ENCODE data around the gene LDLRAD4. TPM values are rescaled to one million over a fixed set of nuclear protein-coding genes. Genes with fewer than 3 reads are reported as not detected.

Gene LDLRAD4
- total RNA-seq, 4 donors from 2014 or later, result 14.0 to 36.9 (median 29.3) TPM

GRCh38 chr18:13381331-13381730, 162.8 kb downstream of the LDLRAD4 start:
- no peaks in the 10 kb centered on the region for H3K36me3 ChIP-seq
- 89 to 93% methylated on average over 9 of the region's 9 CpGs for WGBS, 2 donors
- no peak for DNase-seq (ENCODE audit: low spot score in 2 of 2)
- no peak for TF ChIP-seq EP300 (IDR thresholded peaks at IDR 0.05)
- TF ChIP-seq, protein P1, sequence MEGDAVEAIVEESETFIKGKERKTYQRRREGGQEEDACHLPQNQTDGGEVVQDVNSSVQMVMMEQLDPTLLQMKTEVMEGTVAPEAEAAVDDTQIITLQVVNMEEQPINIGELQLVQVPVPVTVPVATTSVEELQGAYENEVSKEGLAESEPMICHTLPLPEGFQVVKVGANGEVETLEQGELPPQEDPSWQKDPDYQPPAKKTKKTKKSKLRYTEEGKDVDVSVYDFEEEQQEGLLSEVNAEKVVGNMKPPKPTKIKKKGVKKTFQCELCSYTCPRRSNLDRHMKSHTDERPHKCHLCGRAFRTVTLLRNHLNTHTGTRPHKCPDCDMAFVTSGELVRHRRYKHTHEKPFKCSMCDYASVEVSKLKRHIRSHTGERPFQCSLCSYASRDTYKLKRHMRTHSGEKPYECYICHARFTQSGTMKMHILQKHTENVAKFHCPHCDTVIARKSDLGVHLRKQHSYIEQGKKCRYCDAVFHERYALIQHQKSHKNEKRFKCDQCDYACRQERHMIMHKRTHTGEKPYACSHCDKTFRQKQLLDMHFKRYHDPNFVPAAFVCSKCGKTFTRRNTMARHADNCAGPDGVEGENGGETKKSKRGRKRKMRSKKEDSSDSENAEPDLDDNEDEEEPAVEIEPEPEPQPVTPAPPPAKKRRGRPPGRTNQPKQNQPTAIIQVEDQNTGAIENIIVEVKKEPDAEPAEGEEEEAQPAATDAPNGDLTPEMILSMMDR (IDR thresholded peaks at IDR 0.05), result no peak
- TF ChIP-seq POLR2A (IDR thresholded peaks at IDR 0.05), result no peak
- peak overlapping the region in 1 of 4 donors; percentile 34 for H3K4me3 ChIP-seq
- no peaks in the 10 kb centered on the region for H3K9me3 ChIP-seq
- no peaks in the 10 kb centered on the region for H3K27me3 ChIP-seq
- peaks cover 0 to 43% (median 12%) of the 10 kb centered on the region in 4 donors for H3K4me1 ChIP-seq
- H3K27ac ChIP-seq, result peak overlapping the region in 3 of 4 donors; percentile 70 to 83 (median 73)

GRCh38 chr18:13381944-13382365, 163.4 kb downstream of the LDLRAD4 start:
- DNase-seq (ENCODE audit: low spot score in 2 of 2), result peak; percentile 27 to 55
- 14 to 15% methylated on average over 14 of the region's 14 CpGs for WGBS, 2 donors
- Histone ChIP-seq H3K4me3 (peak overlapping the region in 3 of 4 donors; percentile 12 to 34 (median 34)), H3K4me1 (peaks cover 0 to 43% (median 12%) of the 10 kb centered on the region in 4 donors), H3K9me3 (no peaks in the 10 kb centered on the region), H3K27ac (peak overlapping the region; percentile 35 to 83 (median 72)), H3K27me3 (no peaks in the 10 kb centered on the region), H3K36me3 (no peaks in the 10 kb centered on the region)
- TF ChIP-seq, protein P1 (IDR thresholded peaks at IDR 0.05), result no peak
- TF ChIP-seq EP300 (IDR thresholded peaks at IDR 0.05), result peak; percentile 31 to 67

- WGBS, 2 donors, result 70 to 79% methylated on average over 9 of the region's 9 CpGs
- Histone ChIP-seq H3K4me3 (peak overlapping the region in 3 of 4 donors; percentile 12 to 34 (median 34)), H3K27ac (peak overlapping the region; percentile 35 to 83 (median 72)), H3K4me1 (peaks cover 0 to 44% (median 12%) of the 10 kb centered on the region in 4 donors), H3K36me3 (no peaks in the 10 kb centered on the region), H3K27me3 (no peaks in the 10 kb centered on the region), H3K9me3 (no peaks in the 10 kb centered on the region)
- DNase-seq (ENCODE audit: low spot score in 2 of 2), result peak in 1 of 2 donors; percentile 43
- TF ChIP-seq POLR2A (IDR thresholded peaks at IDR 0.05) (no peak), EP300 (IDR thresholded peaks at IDR 0.05) (peak in 1 of 2 donors; percentile 9)
- TF ChIP-seq, protein P1 (IDR thresholded peaks at IDR 0.05), result no peak
Measured at GRCh38 chr18:13382366-13382953, 163.9 kb downstream of the LDLRAD4 start.

- no peak for DNase-seq (ENCODE audit: low spot score in 2 of 2)
- TF ChIP-seq EP300 (IDR thresholded peaks at IDR 0.05), result no peak
- TF ChIP-seq, protein P1 (IDR thresholded peaks at IDR 0.05), result no peak
- TF ChIP-seq POLR2A (IDR thresholded peaks at IDR 0.05), result no peak
- Histone ChIP-seq H3K4me3 (peak overlapping the region in 1 of 4 donors; percentile 34), H3K36me3 (no peaks in the 10 kb centered on the region), H3K27ac (peak overlapping the region in 3 of 4 donors; percentile 70 to 83 (median 73)), H3K9me3 (no peaks in the 10 kb centered on the region), H3K27me3 (no peaks in the 10 kb centered on the region), H3K4me1 (peaks cover 0 to 52% (median 12%) of the 10 kb centered on the region in 4 donors)
- WGBS, 2 donors, result 83 to 91% methylated on average over 16 to 19 of the region's 19 CpGs
Measured at GRCh38 chr18:13382954-13383827, 164.6 kb downstream of the LDLRAD4 start.

Measured in tibial nerve (tissue), 4 donors.